Measurements from ENCODE around the gene TP53I11. TPM values are rescaled to one million over a fixed set of nuclear protein-coding genes. Genes with fewer than 3 reads are reported as not detected.

Gene TP53I11
- total RNA-seq, 1 donor from 2014 or later = 83.6 TPM

DNA sequence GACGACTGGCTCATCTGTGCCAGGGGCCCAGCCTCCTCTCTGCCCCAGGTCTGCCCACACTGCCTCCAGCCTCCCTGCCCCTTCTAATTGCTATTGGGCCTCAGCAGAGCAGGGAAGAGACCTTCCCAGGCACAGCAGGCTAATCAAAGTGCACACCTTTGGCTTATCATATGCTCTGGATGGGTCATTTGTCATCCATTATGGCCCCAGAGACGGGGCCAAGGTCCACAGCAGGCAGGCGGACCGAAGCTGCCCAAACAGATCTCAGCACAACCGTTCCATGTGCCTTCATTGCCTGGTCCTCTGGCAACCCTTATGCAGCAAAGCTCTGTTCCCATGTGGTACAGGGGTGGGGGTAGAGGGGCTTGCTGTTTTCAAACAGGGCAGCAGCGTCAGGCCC, 66.6 kb downstream of the TP53I11 start:
- H3K27ac Mint-ChIP-seq (ENCODE audit: unreplicated experiment) = no peak overlapping the region
- H3K27me3 Mint-ChIP-seq (ENCODE audit: low read depth) = no peaks in the 10 kb centered on the region
- no peaks in the 10 kb centered on the region for H3K36me3 Mint-ChIP-seq (ENCODE audit: low read depth)
- peaks cover 62% of the 10 kb centered on the region for H3K4me1 Mint-ChIP-seq
- no peak overlapping the region for H3K4me3 Mint-ChIP-seq
- DNase-seq (ENCODE audit: low read depth, low spot score) = no peak
- no peak for TF ChIP-seq CTCF (conservative IDR thresholded peaks at IDR 0.05)
- H3K9me3 Mint-ChIP-seq = no peaks in the 10 kb centered on the region

DNA sequence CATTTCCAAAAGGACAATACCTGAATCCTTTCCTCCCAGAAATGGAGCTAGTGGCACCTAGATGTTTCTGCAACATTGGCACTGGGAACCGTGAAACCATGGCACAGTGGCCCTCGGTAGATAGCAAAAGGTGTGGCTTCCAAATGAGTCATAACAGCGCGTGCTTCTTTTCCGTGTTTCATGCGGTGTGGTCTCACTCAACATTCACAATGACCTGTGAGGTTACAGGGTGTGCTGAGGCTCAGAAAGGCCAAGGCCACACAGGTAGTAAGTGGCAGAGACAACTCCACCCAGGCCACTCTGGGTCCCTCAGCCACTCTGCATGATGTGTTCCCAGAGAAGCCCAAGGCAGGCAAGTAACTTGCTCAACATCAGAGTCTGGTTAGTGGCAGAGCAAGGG, 67.4 kb downstream of the TP53I11 start:
- no peak for DNase-seq (ENCODE audit: low read depth, low spot score)
- Mint-ChIP-seq H3K27me3 (ENCODE audit: low read depth) (no peaks in the 10 kb centered on the region), H3K36me3 (ENCODE audit: low read depth) (no peaks in the 10 kb centered on the region), H3K27ac (ENCODE audit: unreplicated experiment) (peak overlapping the region; percentile 27), H3K4me1 (peaks cover 57% of the 10 kb centered on the region), H3K9me3 (no peaks in the 10 kb centered on the region), H3K4me3 (no peak overlapping the region)
- TF ChIP-seq CTCF (conservative IDR thresholded peaks at IDR 0.05) = no peak

Other genes with a start within 250 kb of the TP53I11 start
- gene TSPAN18, start 223.9 kb downstream of the TP53I11 start, total RNA-seq = 116 and 125 TPM in 2 replicates
- 13.1 and 15.2 TPM in 2 replicates for gene PRDM11, start 195.8 kb upstream of the TP53I11 start, total RNA-seq